ENCODE measurements around the gene DNAJC3.

DNA sequence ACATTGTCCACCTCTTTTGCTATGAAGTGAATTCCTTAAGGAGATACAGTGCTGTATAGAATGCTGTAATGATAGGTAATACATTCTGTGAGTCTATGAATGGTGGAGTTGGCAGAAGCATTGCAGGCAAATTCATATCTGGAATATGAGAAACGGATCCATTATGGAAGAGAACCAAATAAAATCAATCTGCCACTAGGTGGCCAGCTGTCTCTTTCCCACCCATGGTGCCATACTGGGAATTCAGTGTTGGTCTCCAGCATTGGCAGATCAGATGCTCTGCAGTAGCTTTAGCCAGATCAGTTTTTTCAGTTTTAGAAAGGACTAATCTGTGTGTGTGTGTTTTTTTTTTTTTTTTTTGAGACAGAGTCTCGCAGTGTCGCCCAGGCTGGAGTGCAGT is 27.6 kb downstream of the DNAJC3 start:
- TF ChIP-seq, protein P1, sequence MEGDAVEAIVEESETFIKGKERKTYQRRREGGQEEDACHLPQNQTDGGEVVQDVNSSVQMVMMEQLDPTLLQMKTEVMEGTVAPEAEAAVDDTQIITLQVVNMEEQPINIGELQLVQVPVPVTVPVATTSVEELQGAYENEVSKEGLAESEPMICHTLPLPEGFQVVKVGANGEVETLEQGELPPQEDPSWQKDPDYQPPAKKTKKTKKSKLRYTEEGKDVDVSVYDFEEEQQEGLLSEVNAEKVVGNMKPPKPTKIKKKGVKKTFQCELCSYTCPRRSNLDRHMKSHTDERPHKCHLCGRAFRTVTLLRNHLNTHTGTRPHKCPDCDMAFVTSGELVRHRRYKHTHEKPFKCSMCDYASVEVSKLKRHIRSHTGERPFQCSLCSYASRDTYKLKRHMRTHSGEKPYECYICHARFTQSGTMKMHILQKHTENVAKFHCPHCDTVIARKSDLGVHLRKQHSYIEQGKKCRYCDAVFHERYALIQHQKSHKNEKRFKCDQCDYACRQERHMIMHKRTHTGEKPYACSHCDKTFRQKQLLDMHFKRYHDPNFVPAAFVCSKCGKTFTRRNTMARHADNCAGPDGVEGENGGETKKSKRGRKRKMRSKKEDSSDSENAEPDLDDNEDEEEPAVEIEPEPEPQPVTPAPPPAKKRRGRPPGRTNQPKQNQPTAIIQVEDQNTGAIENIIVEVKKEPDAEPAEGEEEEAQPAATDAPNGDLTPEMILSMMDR (IDR thresholded peaks at IDR 0.05; ENCODE audit: insufficient read depth, low read length, poor library complexity, severe bottlenecking), result no peak
- TF ChIP-seq EZH2phosphoT487 (conservative IDR thresholded peaks at IDR 0.05; ENCODE audit: low read length), result no peak
